CD4-positive, alpha-beta T cell treated with Interleukin-4 for 1 hour (primary cell): ENCODE measurements around the gene ORM1.
A peak's percentile ranks its signal among the peaks of the same experiment; 100 is the strongest.

Experiments used
- DNase-seq, 2 donors: peaks; one replicate each; pipeline ENCODE4 v3.0.0-alpha.2; 2020 to 2022

ORM1 gene

DNA sequence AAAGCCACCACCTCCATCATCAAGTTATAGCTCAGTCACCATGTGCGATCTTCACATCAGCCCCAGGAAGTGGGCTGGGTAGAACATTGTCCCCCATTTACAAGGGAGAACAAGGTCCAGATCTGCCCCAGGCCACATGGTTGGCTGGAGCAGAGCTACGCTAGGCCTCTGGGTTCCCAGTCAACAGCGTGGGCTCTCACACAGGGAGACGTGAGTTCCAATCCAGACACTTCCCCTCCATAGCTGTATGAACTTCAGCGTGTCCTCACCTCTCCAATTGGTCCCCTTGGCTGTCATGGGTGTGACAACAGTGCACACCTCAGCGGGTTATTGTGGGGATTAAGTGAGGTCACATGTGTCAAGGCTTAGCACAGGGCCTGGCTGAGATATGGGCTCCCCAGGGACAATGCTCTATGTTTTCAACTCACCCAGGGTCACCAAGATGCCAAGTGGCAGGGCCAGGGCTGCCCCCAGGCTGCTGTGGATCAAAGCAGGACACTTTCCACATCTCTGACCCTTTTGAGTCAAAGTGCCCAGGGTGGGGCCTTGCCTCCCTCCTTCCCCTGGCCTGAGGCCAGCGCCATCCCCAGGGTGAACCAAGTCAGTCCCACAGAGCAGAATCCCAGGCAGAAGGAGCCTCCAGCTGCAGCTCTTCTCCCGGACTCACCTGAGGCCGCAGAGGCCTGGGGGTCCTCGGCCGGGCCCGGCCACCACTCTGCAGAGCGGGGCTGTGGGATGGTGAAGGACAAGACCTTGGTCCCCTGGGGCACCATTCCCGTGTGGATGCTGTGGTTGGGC lies 45.1 kb downstream of the ORM1 start:
- no peak for DNase-seq

GRCh38 chr9:114369216-114370130 lies 46.6 kb downstream of the ORM1 start:
- peak; percentile 47 to 58 for DNase-seq

DNA sequence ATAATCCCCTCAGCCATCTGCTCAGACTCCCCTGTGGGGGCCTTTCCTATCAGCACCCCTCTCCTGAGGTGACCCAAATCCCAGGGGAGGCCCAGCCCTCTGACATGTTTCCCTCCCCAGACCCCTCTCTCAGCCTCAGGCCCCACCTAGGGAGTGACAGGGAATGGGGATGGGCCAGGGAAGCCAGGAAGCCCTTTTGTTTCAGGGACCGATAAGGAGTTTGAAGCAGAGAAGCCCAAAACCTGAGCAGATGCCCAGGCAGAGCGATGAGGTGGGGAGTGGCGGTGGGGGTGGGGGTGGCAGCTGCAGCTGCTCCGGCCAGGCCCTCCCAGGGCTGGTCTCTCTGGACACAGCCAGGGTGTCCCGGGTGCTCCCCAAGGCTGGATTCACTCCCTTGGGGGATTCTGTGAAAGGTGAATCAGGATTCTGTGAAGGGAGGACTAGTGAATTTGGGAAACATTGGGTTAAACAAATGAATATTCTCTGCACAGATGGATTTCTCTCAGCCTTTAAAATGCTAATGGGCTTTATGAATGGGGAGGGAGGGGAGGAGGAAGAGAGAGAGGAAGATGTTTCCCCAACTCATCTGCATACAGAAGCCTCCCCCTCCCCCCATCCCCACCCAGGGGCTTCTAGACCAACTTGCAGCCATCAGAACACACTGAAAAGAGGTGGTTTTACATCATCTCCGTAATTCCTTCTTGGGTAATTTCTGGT lies 47.5 kb downstream of the ORM1 start:
- DNase-seq, result no peak

GRCh38 chr9:114370968-114371320 lies 48.0 kb downstream of the ORM1 start:
- no peak for DNase-seq

DNA sequence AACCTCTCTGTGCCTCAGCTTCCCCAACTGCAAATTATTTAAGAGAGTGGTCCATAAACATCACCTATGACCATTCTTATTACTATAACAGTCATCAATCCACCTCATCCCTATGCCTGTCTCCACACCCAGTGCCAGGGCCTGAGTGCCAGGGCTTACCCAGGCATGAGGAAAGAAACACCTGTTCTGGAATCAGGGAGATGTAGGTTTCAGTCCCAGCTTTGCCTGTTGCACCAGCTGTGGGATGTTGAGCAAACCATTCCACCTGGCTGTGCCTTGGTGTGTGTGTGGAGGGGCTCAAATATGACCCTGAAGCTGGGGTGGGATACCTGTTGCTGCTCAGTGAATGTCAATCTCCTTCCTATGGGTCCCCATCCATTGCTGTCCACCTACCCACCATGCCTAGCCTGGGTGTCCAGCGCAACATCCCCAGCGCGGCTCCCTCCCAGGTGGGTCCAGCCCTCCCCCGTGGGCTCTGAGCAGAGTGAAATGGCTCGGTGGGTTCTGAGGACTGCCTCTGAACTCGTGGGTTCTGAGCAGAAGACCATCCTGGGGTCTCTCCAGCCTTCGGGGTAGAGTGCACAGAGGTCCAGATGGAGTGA lies 48.5 kb downstream of the ORM1 start:
- no peak for DNase-seq

DNA sequence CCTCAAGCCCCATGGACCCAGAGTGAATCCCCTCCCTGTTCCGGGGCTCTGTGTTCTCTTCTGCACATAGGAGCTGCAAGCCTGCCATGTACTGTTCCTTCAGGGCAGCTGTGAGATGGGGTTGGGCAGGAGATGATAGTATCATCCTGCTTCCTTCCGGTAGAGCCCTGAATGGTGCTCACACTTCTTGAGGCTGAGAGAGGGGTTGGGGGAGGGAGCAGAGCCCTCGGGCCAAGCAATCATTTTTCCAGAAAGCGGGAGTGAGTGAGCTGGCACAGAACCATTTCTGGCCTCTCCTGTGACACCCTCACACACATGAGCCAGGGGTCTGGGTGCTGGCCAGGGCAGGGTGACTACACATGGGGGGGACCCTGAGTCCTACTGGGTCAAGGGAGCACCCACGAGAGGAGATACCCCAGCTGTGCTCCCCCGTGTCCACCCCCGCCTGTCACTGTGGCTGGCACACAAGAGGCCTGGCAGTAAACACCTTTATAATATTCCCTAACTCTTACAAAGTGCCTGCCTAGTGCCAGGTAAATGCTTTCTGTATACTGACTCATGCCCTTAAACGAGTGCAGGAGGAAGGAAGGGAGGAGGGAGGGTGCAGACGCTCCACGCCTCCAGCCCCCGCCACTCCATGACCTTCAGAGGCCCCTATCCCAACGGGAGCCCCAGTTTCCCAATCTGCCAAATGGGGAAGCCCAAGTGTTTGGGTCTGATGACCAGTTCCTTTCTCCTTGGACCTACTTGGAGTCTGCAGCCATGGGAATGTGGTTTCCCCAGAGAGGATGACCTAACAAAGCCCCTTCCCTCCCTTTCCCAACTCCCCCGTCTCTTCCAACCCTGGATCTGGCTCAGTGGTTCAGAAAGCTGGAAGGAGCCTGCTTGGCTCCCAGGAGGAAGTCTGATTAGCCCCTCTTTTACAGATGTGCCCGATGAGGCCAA lies 49.3 kb downstream of the ORM1 start:
- DNase-seq, result peak; percentile 54 to 71

DNA sequence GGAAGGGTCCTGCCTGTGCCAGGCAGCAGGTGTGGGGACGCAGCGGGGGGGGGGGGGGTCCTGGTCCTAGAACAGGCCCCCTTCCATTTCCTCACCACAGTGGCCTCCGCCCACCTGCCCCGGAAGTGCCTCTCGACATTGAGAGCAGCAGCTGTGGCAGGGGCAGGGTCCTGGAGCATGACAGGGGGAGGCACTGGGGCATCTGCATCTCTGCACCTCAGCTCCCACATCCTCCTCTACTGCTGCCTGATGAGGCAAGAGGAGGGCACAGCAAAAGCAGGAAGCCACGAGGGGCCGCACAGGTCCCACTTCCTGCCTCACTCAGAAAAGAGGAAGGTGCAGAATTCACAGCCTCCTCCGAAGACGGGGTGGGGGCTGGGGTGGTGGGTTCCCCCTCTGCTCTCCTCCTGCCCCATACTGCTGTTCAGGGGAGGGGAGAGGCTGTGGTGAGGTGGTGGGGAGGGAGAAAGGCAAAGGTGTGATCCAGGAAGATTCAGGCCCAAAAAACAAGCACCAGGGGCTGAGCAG lies 50.1 kb downstream of the ORM1 start:
- peak; percentile 90 to 93 for DNase-seq

- no peak for DNase-seq
Observed at GRCh38 chr9:114373960-114374730, 51.2 kb downstream of the ORM1 start.

DNA sequence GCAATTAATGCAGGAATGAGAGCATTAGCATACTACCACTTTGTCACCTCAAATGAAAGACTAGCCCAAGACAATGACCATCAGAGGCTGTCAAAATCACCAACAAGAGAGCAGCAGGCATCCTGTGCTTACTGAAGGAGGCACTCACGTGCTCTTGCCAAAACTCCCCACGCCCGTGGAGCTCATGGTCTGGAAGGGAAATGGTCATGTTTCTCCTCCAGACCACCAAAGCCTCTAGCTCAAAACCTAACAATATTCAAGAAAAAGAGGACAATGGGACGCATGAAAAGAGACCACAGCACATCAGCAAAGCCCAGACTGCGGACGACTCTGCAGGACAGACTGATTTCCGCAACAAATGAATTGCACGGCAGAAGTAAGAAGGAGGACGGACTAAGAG lies 52.0 kb downstream of the ORM1 start:
- DNase-seq, result no peak

DNA sequence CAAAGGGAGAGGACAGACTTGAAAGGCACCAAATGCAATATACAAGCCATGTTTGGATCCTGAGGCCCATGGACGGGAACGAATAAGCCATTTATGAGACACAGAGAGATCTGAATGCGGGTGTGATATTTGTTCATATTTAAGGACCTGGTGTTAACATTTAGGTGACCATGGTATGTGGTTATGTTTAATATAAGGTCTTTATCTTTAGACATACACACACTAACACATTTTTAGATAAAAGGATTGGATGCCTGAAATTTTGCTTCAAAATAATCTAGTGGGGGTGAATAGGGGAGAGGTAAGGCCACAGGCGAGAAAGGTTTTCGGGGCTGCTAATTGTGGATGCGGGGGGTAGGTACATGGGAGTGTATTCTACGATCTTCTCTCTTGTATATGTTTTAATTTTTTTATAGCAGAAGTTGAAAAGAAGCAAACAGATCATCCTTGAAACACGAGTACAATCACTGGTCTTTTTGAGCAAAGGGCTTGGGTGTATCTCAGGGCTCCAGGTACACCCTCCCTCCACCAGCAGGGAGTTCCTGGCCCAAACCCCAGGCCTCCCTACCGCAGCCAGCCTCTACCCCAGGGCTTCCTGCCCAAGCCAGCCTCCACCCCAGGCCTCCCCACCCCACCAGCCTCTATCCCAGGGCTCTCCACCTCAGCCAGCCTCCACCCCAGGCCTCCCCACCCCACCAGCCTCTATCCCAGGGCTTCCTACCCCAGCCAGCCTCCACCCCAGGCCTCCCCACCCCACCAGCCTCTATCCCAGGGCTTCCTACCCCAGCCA lies 52.7 kb downstream of the ORM1 start:
- no peak for DNase-seq
